HFF-Myc (cell line): Measurements from ENCODE around the gene CCDC85C.

Experiments
- DNase-seq: peaks from one replicate; pipeline ENCODE4 v3.0.0-alpha.2; 2011; ENCODE audit warnings: low read depth; ENCODE audit errors: extremely low read depth
- H3K4me3 ChIP-seq: replicated peaks from 2 replicates; pipeline ENCODE4 v1.5.1; 2011; ENCODE audit warnings: low read depth, mild to moderate bottlenecking, control low read depth, low read length
- CTCF ChIP-seq: IDR thresholded peaks from 2 replicates; pipeline ENCODE4 v1.5.1; 2012; ENCODE audit warnings: mild to moderate bottlenecking, low read depth, low read length, control low read depth; ENCODE audit errors: missing control alignments

Gene CCDC85C

GRCh38 chr14:99565383-99565782 lies 38.6 kb downstream of the CCDC85C start:
- no peak for DNase-seq
- no peak for TF ChIP-seq CTCF
- no peak overlapping the region for H3K4me3 ChIP-seq

GRCh38 chr14:99564926-99565259 lies 39.1 kb downstream of the CCDC85C start:
- H3K4me3 ChIP-seq: no peak overlapping the region
- DNase-seq: no peak
- no peak for TF ChIP-seq CTCF

- no peak for TF ChIP-seq CTCF
- no peak for DNase-seq
- no peak overlapping the region for H3K4me3 ChIP-seq
Measured at GRCh38 chr14:99564256-99564925, 39.6 kb downstream of the CCDC85C start.

- H3K4me3 ChIP-seq: no peak overlapping the region
- no peak for TF ChIP-seq CTCF
- DNase-seq: no peak
Measured at GRCh38 chr14:99563749-99564129, 40.3 kb downstream of the CCDC85C start.

- DNase-seq: no peak
- H3K4me3 ChIP-seq: no peak overlapping the region
- TF ChIP-seq CTCF: no peak
Measured at GRCh38 chr14:99562856-99563748, 40.9 kb downstream of the CCDC85C start.

GRCh38 chr14:99561864-99562263 lies 42.1 kb downstream of the CCDC85C start:
- DNase-seq: no peak
- TF ChIP-seq CTCF: no peak
- H3K4me3 ChIP-seq: no peak overlapping the region
